Measurements from ENCODE around the gene GSTA2.
"Not testable (repeated sequence)": the region's sequence is repeated elsewhere in the genome, so short reads cannot be mapped to it uniquely, and the experiment has no call there.

GSTA2 gene

GRCh38 chr6:52753137-52753536 is 10.1 kb downstream of the GSTA2 start:
- not testable (repeated sequence) for H3K4me1 Mint-ChIP-seq; H3K4me3 Mint-ChIP-seq; DNase-seq (ENCODE audit: low spot score in 2 of 2); H3K9me3 Mint-ChIP-seq; H3K27ac Mint-ChIP-seq (ENCODE audit: low read depth); H3K36me3 Mint-ChIP-seq (ENCODE audit: insufficient read depth); ATAC-seq (replicated peaks; ENCODE audit: extremely low read depth, poor library complexity, severe bottlenecking)
- peaks cover 69% of the 10 kb centered on the region for H3K27me3 Mint-ChIP-seq

- Mint-ChIP-seq H3K27ac (ENCODE audit: low read depth) (no peak overlapping the region), H3K27me3 (peaks cover 68% of the 10 kb centered on the region), H3K4me1 (no peaks in the 10 kb centered on the region), H3K4me3 (no peak overlapping the region), H3K36me3 (ENCODE audit: insufficient read depth) (no peaks in the 10 kb centered on the region), H3K9me3 (peaks cover 5% of the 10 kb centered on the region)
- DNase-seq (ENCODE audit: low spot score in 2 of 2) (no peak), ATAC-seq (replicated peaks; ENCODE audit: extremely low read depth, poor library complexity, severe bottlenecking) (no peak)
These were observed 11.0 kb downstream of the GSTA2 start for GRCh38 chr6:52752310-52752709.

- Mint-ChIP-seq H3K9me3 (peaks cover 5% of the 10 kb centered on the region), H3K4me1 (no peaks in the 10 kb centered on the region), H3K4me3 (no peak overlapping the region), H3K27ac (ENCODE audit: low read depth) (no peak overlapping the region), H3K36me3 (ENCODE audit: insufficient read depth) (no peaks in the 10 kb centered on the region), H3K27me3 (peaks cover 51% of the 10 kb centered on the region)
- ATAC-seq (replicated peaks; ENCODE audit: extremely low read depth, poor library complexity, severe bottlenecking) = no peak
- no peak for DNase-seq (ENCODE audit: low spot score in 2 of 2)
These were observed 13.6 kb downstream of the GSTA2 start for GRCh38 chr6:52749556-52750152.

GRCh38 chr6:52747301-52747700 is 16.0 kb downstream of the GSTA2 start:
- DNase-seq (ENCODE audit: low spot score in 2 of 2); H3K27ac Mint-ChIP-seq (ENCODE audit: low read depth); H3K4me3 Mint-ChIP-seq; H3K9me3 Mint-ChIP-seq; ATAC-seq (replicated peaks; ENCODE audit: extremely low read depth, poor library complexity, severe bottlenecking); H3K36me3 Mint-ChIP-seq (ENCODE audit: insufficient read depth); H3K4me1 Mint-ChIP-seq: not testable (repeated sequence)
- H3K27me3 Mint-ChIP-seq = peaks cover 53% of the 10 kb centered on the region

GRCh38 chr6:52746213-52746612 is 17.1 kb downstream of the GSTA2 start:
- ATAC-seq (replicated peaks; ENCODE audit: extremely low read depth, poor library complexity, severe bottlenecking) (no peak), DNase-seq (ENCODE audit: low spot score in 2 of 2) (no peak)
- peaks cover 5% of the 10 kb centered on the region for H3K9me3 Mint-ChIP-seq
- H3K4me3 Mint-ChIP-seq = no peak overlapping the region
- H3K36me3 Mint-ChIP-seq (ENCODE audit: insufficient read depth) = no peaks in the 10 kb centered on the region
- H3K27me3 Mint-ChIP-seq = peaks cover 49% of the 10 kb centered on the region
- H3K27ac Mint-ChIP-seq (ENCODE audit: low read depth) = no peak overlapping the region
- no peaks in the 10 kb centered on the region for H3K4me1 Mint-ChIP-seq

GRCh38 chr6:52745764-52746201 is 17.5 kb downstream of the GSTA2 start:
- no peaks in the 10 kb centered on the region for H3K4me1 Mint-ChIP-seq
- ATAC-seq (replicated peaks; ENCODE audit: extremely low read depth, poor library complexity, severe bottlenecking) = no peak

GRCh38 chr6:52741872-52742271 is 21.4 kb downstream of the GSTA2 start:
- Mint-ChIP-seq H3K9me3 (no peaks in the 10 kb centered on the region), H3K4me1 (no peaks in the 10 kb centered on the region), H3K4me3 (no peak overlapping the region), H3K36me3 (ENCODE audit: insufficient read depth) (no peaks in the 10 kb centered on the region), H3K27ac (ENCODE audit: low read depth) (no peak overlapping the region), H3K27me3 (peaks cover 41% of the 10 kb centered on the region)
- DNase-seq (ENCODE audit: low spot score in 2 of 2) (no peak), ATAC-seq (replicated peaks; ENCODE audit: extremely low read depth, poor library complexity, severe bottlenecking) (no peak)

More at GRCh38 chr6:52745764-52746201, 17.5 kb downstream of the GSTA2 start:
- Mint-ChIP-seq H3K27ac (ENCODE audit: low read depth) (no peak overlapping the region), H3K4me3 (no peak overlapping the region), H3K9me3 (peaks cover 2% of the 10 kb centered on the region), H3K36me3 (ENCODE audit: insufficient read depth) (no peaks in the 10 kb centered on the region), H3K27me3 (peaks cover 44% of the 10 kb centered on the region)
- no peak for DNase-seq (ENCODE audit: low spot score in 2 of 2)

GRCh38 chr6:52739627-52740026 is 23.6 kb downstream of the GSTA2 start:
- Mint-ChIP-seq H3K27ac (ENCODE audit: low read depth) (no peak overlapping the region), H3K27me3 (peaks cover 39% of the 10 kb centered on the region), H3K4me3 (no peak overlapping the region), H3K4me1 (no peaks in the 10 kb centered on the region), H3K36me3 (ENCODE audit: insufficient read depth) (no peaks in the 10 kb centered on the region), H3K9me3 (no peaks in the 10 kb centered on the region)
- DNase-seq (ENCODE audit: low spot score in 2 of 2) = no peak
- ATAC-seq (replicated peaks; ENCODE audit: extremely low read depth, poor library complexity, severe bottlenecking) = no peak

- no peaks in the 10 kb centered on the region for H3K9me3 Mint-ChIP-seq
- no peak overlapping the region for H3K4me3 Mint-ChIP-seq
- no peak overlapping the region for H3K27ac Mint-ChIP-seq (ENCODE audit: low read depth)
- peaks cover 34% of the 10 kb centered on the region for H3K27me3 Mint-ChIP-seq
- ATAC-seq (replicated peaks; ENCODE audit: extremely low read depth, poor library complexity, severe bottlenecking) = no peak
- H3K4me1 Mint-ChIP-seq = no peaks in the 10 kb centered on the region
- no peaks in the 10 kb centered on the region for H3K36me3 Mint-ChIP-seq (ENCODE audit: insufficient read depth)
- no peak for DNase-seq (ENCODE audit: low spot score in 2 of 2)
These were observed 24.1 kb downstream of the GSTA2 start for GRCh38 chr6:52739134-52739533.

- ATAC-seq (replicated peaks; ENCODE audit: extremely low read depth, poor library complexity, severe bottlenecking) = no peak
- H3K27me3 Mint-ChIP-seq = peaks cover 9% of the 10 kb centered on the region
- no peak overlapping the region for H3K4me3 Mint-ChIP-seq
- no peak overlapping the region for H3K27ac Mint-ChIP-seq (ENCODE audit: low read depth)
- H3K9me3 Mint-ChIP-seq = no peaks in the 10 kb centered on the region
- H3K4me1 Mint-ChIP-seq = no peaks in the 10 kb centered on the region
- no peak for DNase-seq (ENCODE audit: low spot score in 2 of 2)
- H3K36me3 Mint-ChIP-seq (ENCODE audit: insufficient read depth) = peaks cover 3% of the 10 kb centered on the region
These were observed 27.1 kb downstream of the GSTA2 start for GRCh38 chr6:52736145-52736544.

- no peak overlapping the region for H3K4me3 Mint-ChIP-seq
- no peaks in the 10 kb centered on the region for H3K4me1 Mint-ChIP-seq
- no peak for DNase-seq (ENCODE audit: low spot score in 2 of 2)
- no peak overlapping the region for H3K27ac Mint-ChIP-seq (ENCODE audit: low read depth)
- no peaks in the 10 kb centered on the region for H3K9me3 Mint-ChIP-seq
- peaks cover 3% of the 10 kb centered on the region for H3K36me3 Mint-ChIP-seq (ENCODE audit: insufficient read depth)
- no peak for ATAC-seq (replicated peaks; ENCODE audit: extremely low read depth, poor library complexity, severe bottlenecking)
- H3K27me3 Mint-ChIP-seq = peaks cover 9% of the 10 kb centered on the region
These were observed 28.2 kb downstream of the GSTA2 start for GRCh38 chr6:52735071-52735470.

- Mint-ChIP-seq H3K36me3 (ENCODE audit: insufficient read depth) (peaks cover 3% of the 10 kb centered on the region), H3K27ac (ENCODE audit: low read depth) (no peak overlapping the region)
- ATAC-seq (replicated peaks; ENCODE audit: extremely low read depth, poor library complexity, severe bottlenecking) = no peak
These were observed 29.2 kb downstream of the GSTA2 start for GRCh38 chr6:52734072-52734471.

GRCh38 chr6:52733172-52733571 is 30.1 kb downstream of the GSTA2 start:
- Mint-ChIP-seq H3K4me1 (no peaks in the 10 kb centered on the region), H3K27me3 (peaks cover 9% of the 10 kb centered on the region), H3K27ac (ENCODE audit: low read depth) (no peak overlapping the region), H3K4me3 (no peak overlapping the region), H3K9me3 (no peaks in the 10 kb centered on the region), H3K36me3 (ENCODE audit: insufficient read depth) (peaks cover 3% of the 10 kb centered on the region)
- ATAC-seq (replicated peaks; ENCODE audit: extremely low read depth, poor library complexity, severe bottlenecking) = no peak
- DNase-seq (ENCODE audit: low spot score in 2 of 2) = no peak

More at GRCh38 chr6:52734072-52734471, 29.2 kb downstream of the GSTA2 start:
- no peak for DNase-seq (ENCODE audit: low spot score in 2 of 2)
- H3K9me3 Mint-ChIP-seq = no peaks in the 10 kb centered on the region
- H3K27me3 Mint-ChIP-seq = peaks cover 9% of the 10 kb centered on the region
- H3K4me1 Mint-ChIP-seq = no peaks in the 10 kb centered on the region
- H3K4me3 Mint-ChIP-seq = no peak overlapping the region
